Neuronal stem cell (in vitro differentiated cells): ENCODE results near the gene ST6GAL1.

Experiments
- DNase-seq: peaks from one replicate; pipeline ENCODE4 v3.0.0-alpha.2; 2013; ENCODE audit warnings: low spot score
- H2AFZ ChIP-seq: one replicate; pipeline ENCODE4 v1.6.1; 2013; ENCODE audit warnings: mild to moderate bottlenecking, low read length, inconsistent platforms
- H2AK5ac ChIP-seq: 2 replicates; pipeline ENCODE4 v1.6.1; 2013; ENCODE audit warnings: low read depth, mild to moderate bottlenecking, inconsistent platforms, low read length, moderate library complexity, mixed read lengths
- H2BK120ac ChIP-seq: 2 replicates; pipeline ENCODE4 v1.6.1; 2013; ENCODE audit warnings: low read depth, mild to moderate bottlenecking, inconsistent platforms, low read length, moderate library complexity, mixed read lengths
- H2BK12ac ChIP-seq: one replicate; pipeline ENCODE4 v1.6.1; 2013; ENCODE audit warnings: low read length, inconsistent platforms
- H2BK15ac ChIP-seq: 2 replicates; pipeline ENCODE4 v1.6.1; 2013; ENCODE audit warnings: mild to moderate bottlenecking, low read length, inconsistent platforms, mixed read lengths
- H2BK5ac ChIP-seq: one replicate; pipeline ENCODE4 v1.6.1; 2013; ENCODE audit warnings: inconsistent platforms, mild to moderate bottlenecking, low read length, moderate library complexity
- H3K14ac ChIP-seq: one replicate; pipeline ENCODE4 v1.6.1; 2013; ENCODE audit warnings: low read length, inconsistent platforms
- H3K18ac ChIP-seq: 2 replicates; pipeline ENCODE4 v1.6.1; 2013; ENCODE audit warnings: low read length, inconsistent platforms
- H3K23ac ChIP-seq: 2 replicates; pipeline ENCODE4 v1.6.1; 2013; ENCODE audit warnings: low read depth, mild to moderate bottlenecking, mixed read lengths, low read length, inconsistent platforms; ENCODE audit not compliant: poor library complexity
- H3K27ac ChIP-seq: replicated peaks from 3 replicates; pipeline ENCODE4 v1.5.1; 2013; ENCODE audit warnings: low read length, inconsistent platforms
- H3K27me3 ChIP-seq, 3 experiments: 2 replicates each; pipeline ENCODE4 v1.6.1; 2013; ENCODE audit warnings: low read length in 3 of 3, mild to moderate bottlenecking in 2 of 3, inconsistent platforms in 1 of 3, low read depth in 1 of 3, mixed read lengths in 1 of 3, moderate library complexity in 1 of 3; ENCODE audit not compliant: control insufficient read depth in 3 of 3, insufficient read depth in 3 of 3
- H3K36me3 ChIP-seq, 2 donors: replicated peaks in 1 of 2; 2 replicates each; pipeline ENCODE4 v1.6.1; 2013; ENCODE audit warnings: low read length in 2 of 2; ENCODE audit not compliant: control insufficient read depth in 2 of 2, insufficient read depth in 2 of 2
- H3K4ac ChIP-seq: 2 replicates; pipeline ENCODE4 v1.6.1; 2013; ENCODE audit warnings: inconsistent platforms, mild to moderate bottlenecking, low read length, moderate library complexity
- H3K4me1 ChIP-seq, 2 donors: 1 replicate in 1 of 2; 2 replicates in 1 of 2; pipeline ENCODE4 v1.6.1; 2013; ENCODE audit warnings: low read length in 2 of 2, low read depth in 1 of 2; ENCODE audit not compliant: control insufficient read depth in 2 of 2, insufficient read depth in 1 of 2
- H3K4me2 ChIP-seq: one replicate; pipeline ENCODE4 v1.6.1; 2013; ENCODE audit warnings: mild to moderate bottlenecking, low read length, inconsistent platforms; ENCODE audit not compliant: insufficient read depth, poor library complexity, severe bottlenecking
- H3K4me3 ChIP-seq, 2 donors: 2 replicates each; pipeline ENCODE4 v1.5.1; 2013; ENCODE audit warnings: low read length in 2 of 2, mild to moderate bottlenecking in 2 of 2, inconsistent platforms in 1 of 2, moderate library complexity in 1 of 2
- H3K79me1 ChIP-seq: one replicate; pipeline ENCODE4 v1.6.1; 2013; ENCODE audit warnings: low read depth, mild to moderate bottlenecking, inconsistent platforms, low read length, moderate library complexity
- H3K9ac ChIP-seq: one replicate; pipeline ENCODE4 v1.6.1; 2013; ENCODE audit warnings: mild to moderate bottlenecking, low read depth, low read length, inconsistent platforms; ENCODE audit not compliant: poor library complexity
- H3K9me3 ChIP-seq, 2 donors: replicated peaks in 1 of 2; 2 replicates each; pipeline versions ENCODE3 to v1.6.1; 2013; ENCODE audit warnings: low read length in 2 of 2, mild to moderate bottlenecking in 2 of 2, inconsistent platforms in 1 of 2, low read depth in 1 of 2, mixed read lengths in 1 of 2, moderate library complexity in 1 of 2; ENCODE audit not compliant: control insufficient read depth in 2 of 2, insufficient read depth in 1 of 2
- H4K8ac ChIP-seq: one replicate; pipeline ENCODE4 v1.6.1; 2013; ENCODE audit warnings: low read depth, mild to moderate bottlenecking, inconsistent platforms, low read length, moderate library complexity
- H4K91ac ChIP-seq: one replicate; pipeline ENCODE4 v1.6.1; 2013; ENCODE audit warnings: low read length, low read depth, mild to moderate bottlenecking, inconsistent platforms; ENCODE audit not compliant: poor library complexity
- WGBS, 2 donors: extraction: QIAGEN DNeasy Blood & Tissue Kit; methylation state at CpG; one replicate each; pipeline ENCODE4 v1.1.7; 2013; ENCODE audit warnings: missing lambda C conversion rate in 2 of 2, mixed read lengths in 1 of 2; ENCODE audit not compliant: insufficient read length in 2 of 2, insufficient replicate concordance in 1 of 2; ENCODE audit errors: extremely low coverage in 2 of 2; 5-methylcytosine and 5-hydroxymethylcytosine counted together

The ST6GAL1 gene

DNA sequence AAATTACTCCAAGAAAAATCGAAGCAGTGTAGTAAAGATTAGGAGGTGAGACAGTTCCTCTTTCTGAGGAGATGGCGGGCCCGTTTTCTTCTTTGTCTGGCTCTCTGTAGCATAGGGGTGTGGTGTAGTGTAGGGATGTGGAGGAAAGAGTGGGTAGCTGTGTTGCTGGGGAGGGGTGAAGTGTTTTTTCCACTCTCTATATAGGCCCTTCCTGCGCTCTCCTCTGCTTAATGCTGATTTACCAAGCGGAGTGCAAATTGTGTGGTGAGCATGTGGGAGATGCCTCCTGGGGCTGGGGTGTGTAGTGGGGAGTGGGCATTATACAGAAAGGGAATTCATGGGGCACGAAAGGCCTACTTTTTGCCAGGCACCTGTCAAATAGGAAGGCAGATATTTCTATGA, 94.9 kb downstream of the ST6GAL1 start:
- no peak for DNase-seq
- H2AFZ ChIP-seq = no peak overlapping the region
- no peak overlapping the region for H3K9ac ChIP-seq
- H3K4me3 ChIP-seq = no peak overlapping the region
- peaks cover 4 to 5% of the 10 kb centered on the region in 2 donors for H3K4me1 ChIP-seq
- no peak overlapping the region for H3K18ac ChIP-seq
- no peak overlapping the region for H3K23ac ChIP-seq
- WGBS, 2 donors = no CpG with 5 or more reads among the region's 6 CpGs
- no peak overlapping the region for H2AK5ac ChIP-seq
- H2BK120ac ChIP-seq = no peak overlapping the region
- H3K14ac ChIP-seq = no peak overlapping the region
- H3K9me3 ChIP-seq = no peaks in the 10 kb centered on the region
- peaks cover 0 to 2% of the 10 kb centered on the region in 2 donors for H3K36me3 ChIP-seq
- no peak overlapping the region for H2BK15ac ChIP-seq
- no peak overlapping the region for H2BK12ac ChIP-seq
- H3K4ac ChIP-seq = no peak overlapping the region
- H3K27ac ChIP-seq = no peak overlapping the region
- no peak overlapping the region for H4K91ac ChIP-seq
- peaks cover 2% of the 10 kb centered on the region for H3K79me1 ChIP-seq
- H3K4me2 ChIP-seq = no peak overlapping the region
- H2BK5ac ChIP-seq = no peak overlapping the region
- H4K8ac ChIP-seq = no peak overlapping the region
- H3K27me3 ChIP-seq = no peaks in the 10 kb centered on the region

DNA sequence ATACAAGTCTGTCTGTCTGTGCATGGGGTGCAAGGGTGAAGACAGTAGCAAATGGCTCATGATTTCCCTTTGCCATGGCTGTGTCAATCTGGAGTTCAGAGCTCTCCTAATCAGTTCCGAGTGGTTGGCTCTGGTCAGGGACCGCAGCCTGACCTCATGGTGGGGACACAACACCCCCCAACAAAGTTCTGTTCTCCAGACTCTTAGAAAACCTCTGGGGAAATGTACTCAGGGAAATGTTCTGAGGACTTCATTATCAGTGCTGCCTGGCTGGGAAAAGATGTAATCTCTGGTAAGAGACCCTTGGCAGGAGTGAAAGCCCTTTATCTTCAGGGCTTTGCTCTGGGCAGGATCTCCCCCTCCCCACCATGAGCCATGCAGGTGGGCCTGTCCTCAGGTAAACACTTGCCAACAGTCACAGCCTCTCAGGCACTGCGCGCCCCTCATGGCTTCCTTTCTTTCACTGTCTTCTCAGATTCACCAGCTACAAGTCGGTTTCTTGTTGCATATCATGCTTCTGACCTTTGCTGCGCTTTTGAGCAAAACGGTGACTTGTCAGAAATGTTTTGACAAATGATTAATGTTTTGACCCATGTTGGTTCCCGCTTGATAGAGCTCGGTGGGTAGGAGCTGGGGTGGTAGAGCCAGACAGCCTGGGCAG, 95.5 kb downstream of the ST6GAL1 start:
- no peak overlapping the region for H4K91ac ChIP-seq
- H3K27ac ChIP-seq = no peak overlapping the region
- no peak overlapping the region for H2BK5ac ChIP-seq
- H3K23ac ChIP-seq = no peak overlapping the region
- H3K4ac ChIP-seq = no peak overlapping the region
- H3K9me3 ChIP-seq = no peaks in the 10 kb centered on the region
- H3K27me3 ChIP-seq = no peaks in the 10 kb centered on the region
- peaks cover 2% of the 10 kb centered on the region for H3K79me1 ChIP-seq
- no peak overlapping the region for H4K8ac ChIP-seq
- H2BK15ac ChIP-seq = no peak overlapping the region
- no peak overlapping the region for H3K4me2 ChIP-seq
- no peak overlapping the region for H3K18ac ChIP-seq
- no peak for DNase-seq
- no peak overlapping the region for H3K14ac ChIP-seq
- H2BK12ac ChIP-seq = no peak overlapping the region
- H3K4me1 ChIP-seq = peaks cover 4 to 5% of the 10 kb centered on the region in 2 donors
- peaks cover 0 to 3% of the 10 kb centered on the region in 2 donors for H3K36me3 ChIP-seq
- WGBS, 2 donors = no CpG with 5 or more reads among the region's 9 CpGs
- H3K9ac ChIP-seq = no peak overlapping the region
- H2BK120ac ChIP-seq = no peak overlapping the region
- H2AK5ac ChIP-seq = no peak overlapping the region
- no peak overlapping the region for H3K4me3 ChIP-seq
- H2AFZ ChIP-seq = no peak overlapping the region

DNA sequence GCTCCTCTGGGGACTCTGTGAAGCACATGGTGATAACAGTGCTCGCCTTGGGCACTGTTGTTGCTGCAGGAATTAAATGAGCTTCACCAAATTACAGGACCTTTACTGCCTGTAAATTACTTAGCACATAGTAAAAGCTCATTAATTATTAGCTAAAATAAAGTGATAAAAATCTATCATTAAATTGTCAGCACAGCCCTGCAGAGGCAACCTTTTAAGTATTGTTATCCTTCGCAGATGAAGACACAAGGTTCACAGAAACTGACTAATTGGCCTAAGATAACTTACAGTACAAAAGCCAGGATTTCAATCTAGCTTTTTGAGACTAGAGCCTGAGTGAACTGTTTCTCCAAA, 96.0 kb downstream of the ST6GAL1 start:
- Histone ChIP-seq H2BK5ac (no peak overlapping the region), H3K36me3 (peaks cover 0 to 3% of the 10 kb centered on the region in 2 donors), H3K14ac (no peak overlapping the region), H2BK120ac (no peak overlapping the region), H3K4me3 (no peak overlapping the region), H3K18ac (no peak overlapping the region), H3K79me1 (peaks cover 2% of the 10 kb centered on the region), H3K9me3 (no peaks in the 10 kb centered on the region), H3K27me3 (no peaks in the 10 kb centered on the region), H2AFZ (no peak overlapping the region), H2BK15ac (no peak overlapping the region), H3K23ac (no peak overlapping the region), H3K27ac (no peak overlapping the region), H3K4me2 (no peak overlapping the region), H3K4ac (no peak overlapping the region), H4K8ac (no peak overlapping the region), H4K91ac (no peak overlapping the region), H2BK12ac (no peak overlapping the region), H3K9ac (no peak overlapping the region), H3K4me1 (peaks cover 4 to 5% of the 10 kb centered on the region in 2 donors), H2AK5ac (no peak overlapping the region)
- no CpG with 5 or more reads among the region's 2 CpGs for WGBS, 2 donors
- no peak for DNase-seq

DNA sequence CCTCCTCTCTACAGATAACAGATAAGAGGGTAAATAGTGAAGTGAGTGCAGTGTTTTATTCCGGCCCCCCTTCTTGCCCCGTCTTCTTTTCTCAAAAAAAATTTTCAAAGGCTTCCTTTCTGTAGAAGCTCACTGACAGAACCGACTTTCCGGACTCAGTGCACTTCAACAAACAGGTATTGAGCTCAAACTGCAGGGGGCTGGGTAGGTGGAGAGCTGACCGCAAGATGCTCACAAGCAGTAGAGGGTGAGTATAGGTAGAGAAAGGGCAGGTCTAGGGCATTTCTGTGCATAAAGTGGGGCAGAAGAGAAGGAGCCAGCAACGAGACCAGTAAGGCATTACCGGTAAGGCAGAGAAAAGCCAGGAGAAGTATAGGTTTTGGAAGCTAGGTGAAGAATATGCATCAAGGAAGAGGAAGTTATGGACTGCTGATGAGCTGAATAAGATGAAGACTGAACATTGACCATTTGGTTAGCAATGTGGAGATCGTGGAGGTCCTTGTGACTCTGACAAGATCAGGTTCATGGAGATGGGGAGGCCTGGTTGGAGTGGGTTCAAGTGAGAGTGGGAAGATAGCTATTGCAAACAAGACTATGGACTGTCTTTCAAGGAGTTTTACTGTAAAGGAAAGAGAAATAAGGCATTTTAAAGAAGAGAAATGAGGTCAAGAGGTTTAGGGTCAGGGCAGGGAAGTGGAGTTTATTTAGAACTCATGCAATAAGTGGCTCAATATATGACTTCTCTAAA, 97.4 kb downstream of the ST6GAL1 start:
- no CpG with 5 or more reads among the region's 8 CpGs for WGBS, 2 donors
- Histone ChIP-seq H3K27me3 (no peaks in the 10 kb centered on the region), H2AFZ (no peak overlapping the region), H2AK5ac (no peak overlapping the region), H3K79me1 (peaks cover 2% of the 10 kb centered on the region), H2BK12ac (no peak overlapping the region), H3K27ac (no peak overlapping the region), H3K9ac (no peak overlapping the region), H2BK5ac (no peak overlapping the region), H3K4ac (no peak overlapping the region), H3K4me2 (no peak overlapping the region), H3K9me3 (no peaks in the 10 kb centered on the region), H4K8ac (no peak overlapping the region), H2BK120ac (no peak overlapping the region), H3K4me3 (no peak overlapping the region), H3K14ac (no peak overlapping the region), H3K23ac (no peak overlapping the region), H3K4me1 (peaks cover 4 to 5% of the 10 kb centered on the region in 2 donors), H3K18ac (no peak overlapping the region), H2BK15ac (no peak overlapping the region), H3K36me3 (peaks cover 0 to 5% of the 10 kb centered on the region in 2 donors), H4K91ac (no peak overlapping the region)
- no peak for DNase-seq
